Calu3 (cell line): ENCODE results near the gene CAP1. TPM values are rescaled to one million over a fixed set of nuclear protein-coding genes. Genes with fewer than 3 reads are reported as not detected.

Experiments used
- BruUV-seq: library from RNA; stranded (reverse); fragments of 400-500 nt; replicated peaks from 2 replicates; lab custom pipeline; 2021; lab: Mats Ljungman, UMichigan
- CTCF ChIA-PET: fragments of 300-600 bp; sonication (Branson Sonifier 250); formaldehyde crosslinking; loops from one replicate; lab custom pipeline; 2022; ENCODE audit warnings: antibody characterized with exemption; lab: Charles Lee
- DNase-seq: peaks from one replicate; pipeline ENCODE4 v3.0.0; 2022
- H3K27ac Mint-ChIP-seq: one replicate; pipeline ENCODE4 v1.8.0; 2022; ENCODE audit warnings: mixed read lengths; ENCODE audit not compliant: unreplicated experiment
- H3K27me3 Mint-ChIP-seq: one replicate; pipeline ENCODE4 v1.8.0; 2022; ENCODE audit warnings: mixed read lengths; ENCODE audit not compliant: unreplicated experiment
- H3K36me3 Mint-ChIP-seq: one replicate; pipeline ENCODE4 v1.8.0; 2022; ENCODE audit warnings: mild to moderate bottlenecking, moderate library complexity, mixed read lengths; ENCODE audit not compliant: insufficient read depth, unreplicated experiment
- H3K4me1 Mint-ChIP-seq: one replicate; pipeline ENCODE4 v1.8.0; 2022; ENCODE audit warnings: mild to moderate bottlenecking, low read depth, mixed read lengths; ENCODE audit not compliant: unreplicated experiment
- H3K4me3 Mint-ChIP-seq: one replicate; pipeline ENCODE4 v1.8.0; 2022; ENCODE audit warnings: mild to moderate bottlenecking, low read depth, moderate library complexity, mixed read lengths; ENCODE audit not compliant: unreplicated experiment
- H3K9me3 Mint-ChIP-seq: one replicate; pipeline ENCODE4 v1.8.0; 2022; ENCODE audit warnings: low read depth, mixed read lengths; ENCODE audit not compliant: unreplicated experiment
- CTCF ChIP-seq: fragments of 200-600 bp; IDR thresholded peaks from one replicate; pipeline ENCODE4 v1.8.0; 2022; ENCODE audit warnings: antibody characterized with exemption; ENCODE audit not compliant: unreplicated experiment
- intact Hi-C: fragments of 100-400 bp; cut with micrococcal nuclease; formaldehyde crosslinking; loops from one replicate; pipeline ENCODE4 v1.10.0; 2022; ENCODE audit not compliant: unreplicated experiment
- total RNA-seq: library from RNA; stranded (reverse); gene quantifications from 2 replicates; pipeline ENCODE4 v1.2.3, GENCODE V29; 2022

Gene CAP1
- total RNA-seq, 1 experiment from 2014 or later: 307 TPM

DNA sequence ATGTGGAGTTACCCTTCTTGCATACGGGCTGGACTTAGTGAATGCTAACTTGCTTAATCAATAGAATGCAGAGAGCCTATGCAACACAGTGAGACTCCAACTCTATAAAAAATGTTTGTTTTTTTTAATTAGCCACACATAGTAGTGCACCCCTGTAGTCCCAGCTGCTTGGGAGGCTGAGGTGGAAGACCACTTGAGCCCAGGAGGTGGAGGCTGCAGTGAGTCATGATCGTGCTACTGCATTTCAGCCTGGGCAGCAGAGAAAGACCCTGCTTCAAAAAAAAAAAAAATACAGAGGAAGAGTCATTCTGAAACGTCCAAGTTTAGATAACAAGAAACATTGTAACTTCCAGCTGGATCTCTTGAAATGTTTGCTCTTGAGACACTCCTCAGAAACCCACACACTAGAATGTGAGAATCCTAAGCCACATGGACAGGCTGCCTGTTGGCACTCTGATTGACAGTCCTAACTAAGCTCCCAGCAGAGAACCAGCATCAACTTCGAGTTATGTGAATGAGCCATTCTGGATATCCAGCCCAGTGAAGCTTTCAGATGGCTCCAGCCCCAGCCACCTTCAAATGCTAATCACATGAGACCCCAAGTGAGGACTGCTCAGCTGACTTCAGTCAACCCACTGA, 20.0 kb upstream of the CAP1 start:
- Mint-ChIP-seq H3K4me1 (no peaks in the 10 kb centered on the region), H3K4me3 (no peak overlapping the region), H3K27ac (no peak overlapping the region), H3K9me3 (peaks cover 3% of the 10 kb centered on the region), H3K36me3 (no peaks in the 10 kb centered on the region), H3K27me3 (no peaks in the 10 kb centered on the region)
- intact Hi-C loops: no loop called here
- no TSS peak for BruUV-seq
- CTCF ChIA-PET: no interaction called here
- no peak for TF ChIP-seq CTCF
- DNase-seq: no peak

- no peaks in the 10 kb centered on the region for H3K4me1 Mint-ChIP-seq
- TF ChIP-seq CTCF: no peak
- H3K4me3 Mint-ChIP-seq: no peak overlapping the region
- intact Hi-C loops: no loop called here
- peaks cover 5% of the 10 kb centered on the region for H3K9me3 Mint-ChIP-seq
- no peak overlapping the region for H3K27ac Mint-ChIP-seq
- no peak for DNase-seq
- BruUV-seq: no TSS peak
- CTCF ChIA-PET: no interaction called here
- H3K36me3 Mint-ChIP-seq: no peaks in the 10 kb centered on the region
- peaks cover 9% of the 10 kb centered on the region for H3K27me3 Mint-ChIP-seq
Observed at GRCh38 chr1:40023379-40023944, 17.1 kb upstream of the CAP1 start.

GRCh38 chr1:40024671-40025070, 15.9 kb upstream of the CAP1 start:
- no peaks in the 10 kb centered on the region for H3K36me3 Mint-ChIP-seq
- H3K9me3 Mint-ChIP-seq: peaks cover 3% of the 10 kb centered on the region
- TF ChIP-seq CTCF: no peak
- no peaks in the 10 kb centered on the region for H3K4me1 Mint-ChIP-seq
- no peak overlapping the region for H3K27ac Mint-ChIP-seq
- intact Hi-C loops: no loop called here
- H3K4me3 Mint-ChIP-seq: no peak overlapping the region
- H3K27me3 Mint-ChIP-seq: peaks cover 17% of the 10 kb centered on the region
- DNase-seq: no peak
- CTCF ChIA-PET: no interaction called here
- no TSS peak for BruUV-seq

DNA sequence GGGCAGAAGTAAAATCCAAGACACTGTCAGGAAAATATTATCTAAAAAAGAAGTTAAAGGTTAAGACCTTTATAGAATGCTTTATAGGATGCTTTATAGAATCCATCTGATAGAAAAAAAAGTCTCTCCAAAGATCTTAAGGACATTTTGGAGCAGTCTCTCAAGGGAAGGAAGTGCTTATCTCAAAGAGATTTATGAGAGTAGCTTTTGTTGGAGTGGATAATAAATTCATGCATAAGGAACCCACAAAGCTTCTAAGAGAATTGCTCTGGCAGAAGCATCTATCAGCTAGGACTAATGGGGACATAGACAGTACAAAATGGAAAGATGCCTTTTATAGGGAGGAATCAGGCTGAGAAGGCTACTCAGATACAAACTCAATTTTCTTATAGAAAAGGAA, 12.9 kb upstream of the CAP1 start:
- no peak for TF ChIP-seq CTCF
- no peak for DNase-seq

More for the DNA sequence above, 12.9 kb upstream of the CAP1 start:
- Mint-ChIP-seq H3K36me3 (no peaks in the 10 kb centered on the region), H3K9me3 (peaks cover 3% of the 10 kb centered on the region), H3K4me1 (peaks cover 17% of the 10 kb centered on the region), H3K27ac (no peak overlapping the region), H3K4me3 (no peak overlapping the region), H3K27me3 (peaks cover 17% of the 10 kb centered on the region)
- CTCF ChIA-PET: no interaction called here
- BruUV-seq: no TSS peak
- intact Hi-C loops: no loop called here
